Measurements from ENCODE around the gene MUC5B.
"Not testable (repeated sequence)": the region's sequence is repeated elsewhere in the genome, so short reads cannot be mapped to it uniquely, and the experiment has no call there.

MUC5B gene

GRCh38 chr11:1251236-1251770 is 28.4 kb downstream of the MUC5B start:
- no peak for DNase-seq

GRCh38 chr11:1252371-1253102 is 29.7 kb downstream of the MUC5B start:
- DNase-seq: no peak

GRCh38 chr11:1253103-1253485 is 30.2 kb downstream of the MUC5B start:
- DNase-seq: no peak

- no peak for DNase-seq
Observed at GRCh38 chr11:1254086-1254648, 31.3 kb downstream of the MUC5B start.

GRCh38 chr11:1254733-1255132 is 31.9 kb downstream of the MUC5B start:
- no peak for DNase-seq

GRCh38 chr11:1255151-1255550 is 32.3 kb downstream of the MUC5B start:
- DNase-seq: no peak

- DNase-seq: no peak
Observed at GRCh38 chr11:1256257-1257045, 33.6 kb downstream of the MUC5B start.

GRCh38 chr11:1257366-1257765 is 34.5 kb downstream of the MUC5B start:
- no peak for DNase-seq

GRCh38 chr11:1257916-1258315 is 35.0 kb downstream of the MUC5B start:
- no peak for DNase-seq

GRCh38 chr11:1258401-1259075 is 35.7 kb downstream of the MUC5B start:
- no peak for DNase-seq

- no peak for DNase-seq
Observed at GRCh38 chr11:1259076-1259461, 36.2 kb downstream of the MUC5B start.

GRCh38 chr11:1259561-1259960 is 36.7 kb downstream of the MUC5B start:
- DNase-seq: no peak

GRCh38 chr11:1260023-1260501 is 37.2 kb downstream of the MUC5B start:
- DNase-seq: peak; percentile 26

- DNase-seq: no peak
Observed at GRCh38 chr11:1260620-1261019, 37.8 kb downstream of the MUC5B start.

GRCh38 chr11:1261241-1262071 is 38.6 kb downstream of the MUC5B start:
- no peak for DNase-seq

GRCh38 chr11:1262172-1263006 is 39.5 kb downstream of the MUC5B start:
- peak; percentile 89 for DNase-seq

GRCh38 chr11:1263010-1263409 is 40.1 kb downstream of the MUC5B start:
- DNase-seq: peak; percentile 31

GRCh38 chr11:1264444-1264843 is 41.6 kb downstream of the MUC5B start:
- peak; percentile 77 for DNase-seq

- not testable (repeated sequence) for DNase-seq
Observed at GRCh38 chr11:1265480-1265879, 42.6 kb downstream of the MUC5B start.

GRCh38 chr11:1266976-1267375 is 44.1 kb downstream of the MUC5B start:
- DNase-seq: peak; percentile 58

GRCh38 chr11:1267441-1268100 is 44.7 kb downstream of the MUC5B start:
- DNase-seq: no peak

Data from inflammatory macrophage treated with lipopolysaccharide for 4 hours (primary cell).